GM12875 (cell line): Measurements from ENCODE around the gene GDI1.
"Not testable (repeated sequence)": the region's sequence is repeated elsewhere in the genome, so short reads cannot be mapped to it uniquely, and the experiment has no call there.

Experiments
- H3K4me3 ChIP-seq: one replicate; pipeline ENCODE4 v1.5.1; 2011; ENCODE audit warnings: low read depth, low read length, control low read depth
- TF ChIP-seq, protein P1 (sequence below): IDR thresholded peaks from 2 replicates; pipeline ENCODE4 v1.5.1; 2011; ENCODE audit warnings: low read depth, mild to moderate bottlenecking, control low read depth, inconsistent platforms, low read length, moderate library complexity, borderline replicate concordance; ENCODE audit not compliant: insufficient read depth

GDI1 gene

DNA sequence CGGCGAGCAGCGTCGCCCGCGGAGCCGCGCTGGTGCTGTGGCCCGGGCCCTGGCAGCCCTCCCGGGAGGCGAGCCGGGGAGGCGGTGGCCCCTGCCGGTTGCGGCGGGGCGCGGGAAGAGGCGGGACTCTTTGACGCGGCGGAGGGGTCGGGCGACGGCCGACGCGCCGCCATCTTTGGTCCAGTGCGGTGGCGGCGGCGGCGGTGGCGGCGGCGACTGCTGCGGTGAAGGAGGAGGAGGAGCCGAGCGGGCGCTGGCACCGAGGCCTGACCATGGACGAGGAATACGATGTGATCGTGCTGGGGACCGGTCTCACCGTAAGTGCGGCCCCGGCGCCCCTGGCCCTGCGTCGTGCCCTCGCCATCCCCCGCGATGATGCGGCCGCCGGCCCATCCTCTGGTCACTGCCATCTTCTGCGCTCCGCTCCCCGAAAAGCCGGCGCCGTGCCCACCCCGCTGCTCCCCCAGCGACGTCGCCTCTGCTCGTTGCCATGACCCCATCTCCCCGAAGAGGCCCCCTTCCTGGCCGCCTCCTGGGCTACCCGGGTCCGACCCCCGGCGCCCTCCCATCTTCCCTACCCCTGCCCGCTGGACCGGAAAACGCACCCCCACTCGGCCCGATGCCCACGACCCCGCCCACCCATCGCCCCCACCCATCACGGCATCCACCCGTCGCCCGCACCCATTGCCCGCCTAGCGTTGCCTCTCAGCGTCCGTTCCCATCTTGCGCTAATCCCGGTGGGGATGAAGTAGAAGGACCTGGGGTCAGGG, at the start of gene GDI1:
Gene GDI1, plus strand, starts transcription at position 172 of the 770 bp plus-strand sequence. Its CDS starts 101 bp downstream, at position 273.
- peak within 1 kb of the TSS; percentile 82 for H3K4me3 ChIP-seq
- TF ChIP-seq, protein P1, sequence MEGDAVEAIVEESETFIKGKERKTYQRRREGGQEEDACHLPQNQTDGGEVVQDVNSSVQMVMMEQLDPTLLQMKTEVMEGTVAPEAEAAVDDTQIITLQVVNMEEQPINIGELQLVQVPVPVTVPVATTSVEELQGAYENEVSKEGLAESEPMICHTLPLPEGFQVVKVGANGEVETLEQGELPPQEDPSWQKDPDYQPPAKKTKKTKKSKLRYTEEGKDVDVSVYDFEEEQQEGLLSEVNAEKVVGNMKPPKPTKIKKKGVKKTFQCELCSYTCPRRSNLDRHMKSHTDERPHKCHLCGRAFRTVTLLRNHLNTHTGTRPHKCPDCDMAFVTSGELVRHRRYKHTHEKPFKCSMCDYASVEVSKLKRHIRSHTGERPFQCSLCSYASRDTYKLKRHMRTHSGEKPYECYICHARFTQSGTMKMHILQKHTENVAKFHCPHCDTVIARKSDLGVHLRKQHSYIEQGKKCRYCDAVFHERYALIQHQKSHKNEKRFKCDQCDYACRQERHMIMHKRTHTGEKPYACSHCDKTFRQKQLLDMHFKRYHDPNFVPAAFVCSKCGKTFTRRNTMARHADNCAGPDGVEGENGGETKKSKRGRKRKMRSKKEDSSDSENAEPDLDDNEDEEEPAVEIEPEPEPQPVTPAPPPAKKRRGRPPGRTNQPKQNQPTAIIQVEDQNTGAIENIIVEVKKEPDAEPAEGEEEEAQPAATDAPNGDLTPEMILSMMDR, result no peak

DNA sequence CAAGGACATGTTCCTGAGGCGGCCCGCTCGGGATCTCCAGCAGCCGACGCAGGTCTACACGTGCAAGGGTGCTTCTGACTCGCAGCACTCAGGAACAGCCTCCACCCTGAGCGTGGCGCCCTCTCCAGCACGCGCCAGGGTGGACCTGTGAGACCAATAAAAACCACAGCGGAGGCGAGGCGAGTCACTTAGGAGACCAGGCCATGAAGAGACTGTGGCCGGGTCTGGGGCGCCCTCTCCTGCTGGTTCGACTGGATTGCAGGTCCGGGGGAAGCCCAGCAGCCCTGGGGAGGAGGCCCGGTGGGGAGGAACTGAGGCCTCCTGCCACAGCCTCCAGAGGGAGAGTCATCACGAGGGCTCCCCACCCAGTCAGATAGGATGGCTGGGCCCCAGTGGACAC, 48.9 kb upstream of the GDI1 start:
- not testable (repeated sequence) for H3K4me3 ChIP-seq

DNA sequence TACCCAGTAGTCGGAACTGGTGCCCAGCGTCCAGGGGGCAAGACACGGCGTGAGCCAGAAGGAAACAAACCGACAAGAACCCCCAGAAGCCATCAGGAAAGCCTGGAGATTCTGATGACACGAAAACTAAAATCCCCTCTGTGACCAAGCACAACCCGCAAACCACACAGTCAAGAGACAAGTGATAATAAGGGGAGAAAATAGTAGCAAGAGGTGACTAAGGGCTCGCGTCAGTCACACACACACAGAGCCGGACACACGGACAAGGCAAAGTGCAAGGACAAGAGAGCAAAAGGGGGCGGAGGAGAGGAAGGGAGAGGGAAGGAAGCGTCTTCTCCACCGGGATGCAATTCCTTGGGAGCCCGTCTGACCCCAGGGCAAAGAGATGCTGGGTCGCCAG, 48.3 kb upstream of the GDI1 start:
- not testable (repeated sequence) for H3K4me3 ChIP-seq

DNA sequence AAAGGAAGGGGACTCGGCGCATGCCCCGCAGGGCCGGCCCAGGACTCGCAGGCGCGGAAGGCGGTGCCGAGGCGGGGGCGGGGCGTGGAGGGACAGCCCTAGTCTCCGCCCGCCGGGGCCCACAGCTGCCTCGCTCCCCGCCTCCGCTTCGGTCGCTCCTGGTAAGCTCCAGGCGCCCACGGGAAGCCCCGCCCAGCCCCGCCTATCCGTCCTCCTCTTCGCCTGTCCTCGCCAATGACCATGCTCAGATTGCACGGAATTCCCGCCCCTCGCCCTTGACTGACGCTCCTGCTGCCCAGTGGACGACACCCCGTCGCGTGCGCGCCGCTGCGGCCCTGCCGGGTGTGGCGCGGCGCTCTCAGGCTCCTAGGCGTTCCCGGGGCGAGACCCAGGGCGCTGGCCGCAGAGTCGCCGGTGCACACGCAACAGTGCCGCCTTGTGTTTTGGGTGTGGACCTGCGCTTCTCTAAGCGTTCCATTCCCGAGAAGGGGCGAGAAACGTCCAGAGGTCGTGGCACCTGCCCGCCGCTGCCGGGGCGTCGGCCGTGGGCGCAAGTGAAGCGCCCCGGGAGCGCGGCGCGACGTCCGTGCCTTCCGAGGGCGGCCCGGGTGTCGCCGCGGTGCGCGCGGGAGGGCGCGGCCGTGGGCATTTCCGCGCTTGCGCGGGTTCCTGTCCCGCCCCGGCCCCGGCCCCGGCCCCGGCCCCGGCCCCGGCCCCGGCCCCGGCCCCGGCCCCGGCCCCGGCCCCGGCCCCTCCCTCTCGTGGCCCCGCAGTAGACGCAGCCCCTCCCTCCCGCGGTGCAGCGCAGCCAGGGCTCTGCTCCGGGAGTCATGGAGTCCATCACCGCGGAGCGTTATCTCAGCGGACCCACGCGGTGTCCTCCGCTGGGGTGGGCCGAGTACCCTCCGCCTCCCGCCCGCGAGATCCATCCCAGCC, 46.9 kb upstream of the GDI1 start:
- H3K4me3 ChIP-seq, result peak overlapping the region; percentile 21

DNA sequence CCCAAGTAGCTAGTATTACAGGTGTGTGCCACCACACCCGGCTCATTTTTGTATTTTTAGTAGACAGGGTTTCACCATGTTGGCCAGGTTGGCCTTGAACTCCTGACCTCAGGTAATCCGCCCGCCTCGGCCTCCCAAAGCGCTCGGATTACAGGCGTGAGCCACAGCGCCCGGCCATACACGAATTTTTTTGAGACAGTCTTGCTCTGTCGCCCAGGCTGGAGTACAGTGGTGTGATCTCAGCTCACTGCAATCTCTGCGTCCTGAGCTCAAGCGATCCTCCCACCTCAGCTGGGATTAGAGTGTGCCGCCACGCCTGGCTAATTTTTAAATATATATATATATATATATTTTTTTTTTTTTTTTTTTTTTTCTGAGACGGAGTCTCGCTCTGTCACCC, 40.6 kb upstream of the GDI1 start:
- not testable (repeated sequence) for H3K4me3 ChIP-seq

DNA sequence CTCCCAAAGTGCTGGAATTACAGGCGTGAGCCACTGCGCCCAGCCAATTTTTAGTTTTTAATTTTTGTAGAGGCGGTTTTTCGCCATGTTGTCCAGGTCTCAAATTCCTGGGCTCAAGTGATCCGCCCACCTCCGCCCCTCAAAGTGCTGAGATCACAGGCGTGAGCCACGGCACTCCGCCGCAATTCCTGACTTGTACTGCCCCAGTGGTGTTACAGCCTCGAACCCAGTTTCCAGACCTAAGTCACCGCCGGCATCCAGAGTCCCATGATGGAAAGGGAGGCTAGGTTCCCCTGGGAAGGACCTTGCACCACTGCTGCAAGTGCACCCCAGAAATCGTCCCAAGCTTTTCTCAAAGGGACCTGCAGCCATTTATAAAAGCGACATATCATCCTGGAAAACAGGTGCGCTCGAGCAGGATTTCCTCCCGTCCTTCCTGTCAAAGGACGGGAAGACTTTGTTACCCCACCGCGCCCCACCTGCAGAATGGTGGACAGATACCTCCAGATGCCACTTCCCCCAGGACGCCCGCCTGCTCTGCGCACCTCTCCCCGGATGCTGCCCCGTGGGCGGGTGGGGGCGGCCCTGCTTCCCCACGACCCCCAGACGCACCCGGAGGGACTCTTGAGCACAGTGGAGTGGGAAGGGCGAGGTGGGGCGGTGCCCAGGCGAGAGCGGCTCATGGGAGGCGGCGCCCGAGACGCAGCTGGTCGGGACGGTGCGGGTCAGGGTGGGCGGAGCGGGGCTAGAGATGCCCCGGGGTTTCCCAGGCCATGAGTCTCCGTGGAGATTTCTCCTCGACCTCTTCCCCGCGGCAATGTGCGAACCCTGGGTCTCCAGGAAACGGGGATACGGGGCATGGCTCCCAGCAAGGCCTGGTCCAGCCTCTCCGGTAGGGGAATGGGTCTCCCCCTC, 39.7 kb upstream of the GDI1 start:
- TF ChIP-seq, protein P1, result no peak

DNA sequence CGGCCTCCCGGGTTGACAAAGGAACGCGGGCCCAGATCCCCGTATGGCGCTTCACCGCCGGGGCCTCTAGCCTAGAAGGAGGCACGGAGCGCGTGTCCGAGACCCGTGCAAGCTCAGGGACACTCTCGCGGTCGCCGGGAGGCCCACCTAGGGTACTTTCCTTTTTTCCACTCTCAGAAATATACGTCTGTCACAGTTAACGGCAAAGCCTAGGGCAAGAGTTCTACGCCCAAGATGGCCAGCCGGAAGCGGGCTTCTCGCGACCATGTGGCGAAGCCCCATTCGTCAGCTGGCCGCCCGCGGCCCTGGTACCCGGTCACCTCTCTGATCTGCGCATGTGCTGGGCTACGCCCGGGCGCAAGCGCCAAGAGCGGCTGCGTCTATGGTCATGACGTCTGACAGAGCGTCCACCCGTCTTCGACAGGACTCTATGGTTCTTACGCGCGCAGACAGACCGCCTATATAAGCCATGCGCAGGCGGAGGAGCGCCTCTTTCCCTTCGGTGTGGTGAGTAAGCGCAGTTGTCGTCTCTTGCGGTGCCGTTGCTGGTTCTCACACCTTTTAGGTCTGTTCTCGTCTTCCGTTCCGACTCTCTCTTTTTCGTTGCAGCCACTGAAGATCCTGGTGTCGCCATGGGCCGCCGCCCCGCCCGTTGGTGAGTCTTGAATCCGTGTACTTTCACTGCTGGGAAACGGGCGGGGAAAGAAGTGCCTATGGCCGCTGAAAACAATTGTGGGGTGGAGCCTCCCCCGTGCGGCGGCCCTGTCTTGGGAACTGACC, 38.9 kb upstream of the GDI1 start, which contains the start of gene RPL10:
Gene RPL10, plus strand, starts transcription at position 490 of the 780 bp plus-strand sequence. Its CDS starts 143 bp downstream, at position 633.
- peak within 1 kb of the TSS; percentile 85 for H3K4me3 ChIP-seq
- TF ChIP-seq, protein P1, result no peak

More for the DNA sequence above, 39.7 kb upstream of the GDI1 start:
- peak overlapping the region; percentile 85 for H3K4me3 ChIP-seq

DNA sequence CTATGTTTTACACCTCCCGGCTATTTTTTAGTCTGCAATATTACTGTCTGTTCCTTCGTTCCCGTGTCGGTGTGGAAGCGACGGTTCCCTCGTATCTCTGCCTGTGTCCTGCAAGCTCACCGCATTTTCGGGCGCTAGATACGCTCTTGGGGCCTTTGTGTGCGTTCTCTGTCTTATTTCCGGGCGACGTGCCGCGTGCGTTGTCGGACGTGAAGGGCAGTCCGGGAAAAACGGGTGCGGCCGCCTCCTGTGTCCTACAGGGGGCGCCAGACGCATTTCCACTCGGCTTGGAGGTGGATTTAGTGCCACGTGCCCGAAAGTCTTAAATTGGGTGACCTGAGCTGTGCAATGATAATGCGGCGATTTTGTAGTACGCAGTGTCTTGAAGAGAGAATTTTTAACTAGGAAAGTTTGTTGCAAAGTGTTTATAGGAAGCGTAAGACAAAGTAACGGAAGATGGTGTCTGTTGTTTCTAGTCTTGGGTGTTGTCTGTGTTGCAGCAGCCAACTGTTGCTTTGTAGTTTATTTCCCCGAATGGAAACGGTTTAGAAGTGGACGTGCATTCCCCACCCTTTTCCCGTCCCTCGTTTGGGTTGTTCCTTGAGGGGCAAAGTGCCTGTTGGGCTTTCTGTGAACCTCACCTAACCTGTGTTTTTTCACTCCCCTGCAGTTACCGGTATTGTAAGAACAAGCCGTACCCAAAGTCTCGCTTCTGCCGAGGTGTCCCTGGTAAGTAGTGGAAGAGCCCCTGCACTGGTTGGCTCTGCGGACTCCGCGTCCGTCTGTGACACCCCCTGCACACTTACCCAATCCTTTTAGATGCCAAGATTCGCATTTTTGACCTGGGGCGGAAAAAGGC, 38.1 kb upstream of the GDI1 start:
- H3K4me3 ChIP-seq, result peak overlapping the region; percentile 85
- TF ChIP-seq, protein P1, result peak; percentile 69
